GM21786 (cell line): ENCODE results near the gene DOC2A.
"Not testable (repeated sequence)": the region's sequence is repeated elsewhere in the genome, so short reads cannot be mapped to it uniquely, and the experiment has no call there.

Experiments used
- ATAC-seq: cut with Tn5 transposase; IDR thresholded peaks from one replicate; pipeline ENCODE4 v1.9.1; 2021; ENCODE audit not compliant: unreplicated experiment

DOC2A gene

GRCh38 chr16:29973384-29974246 is 37.2 kb downstream of the DOC2A start, which contains the start of gene TAOK2:
TSS of gene TAOK2 (plus strand) at chr16:29973868. CDS start at chr16:29977773, 3,905 bp downstream.
- peak; percentile 93 for ATAC-seq

GRCh38 chr16:29972992-29973383 is 37.8 kb downstream of the DOC2A start:
- no peak for ATAC-seq

DNA sequence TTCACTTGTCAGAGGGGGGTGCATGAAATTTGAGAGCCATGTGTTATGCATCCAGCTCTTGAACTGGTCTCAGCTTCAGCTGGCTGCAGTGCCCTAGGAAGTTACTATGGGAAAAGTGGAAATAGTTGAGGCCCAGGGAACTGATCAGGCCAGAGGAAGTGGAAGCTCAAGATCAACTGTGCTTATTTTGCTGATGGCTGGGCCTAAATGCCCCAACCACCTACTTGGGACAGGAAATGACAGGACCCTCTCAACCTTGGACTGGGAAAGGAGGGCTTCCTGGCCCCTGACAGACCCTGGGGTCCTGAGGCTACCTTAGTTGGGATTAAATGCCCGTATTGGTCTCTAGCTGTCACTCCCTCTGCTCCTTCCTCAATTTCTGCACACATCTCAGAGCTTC is 38.3 kb downstream of the DOC2A start:
- no peak for ATAC-seq

DNA sequence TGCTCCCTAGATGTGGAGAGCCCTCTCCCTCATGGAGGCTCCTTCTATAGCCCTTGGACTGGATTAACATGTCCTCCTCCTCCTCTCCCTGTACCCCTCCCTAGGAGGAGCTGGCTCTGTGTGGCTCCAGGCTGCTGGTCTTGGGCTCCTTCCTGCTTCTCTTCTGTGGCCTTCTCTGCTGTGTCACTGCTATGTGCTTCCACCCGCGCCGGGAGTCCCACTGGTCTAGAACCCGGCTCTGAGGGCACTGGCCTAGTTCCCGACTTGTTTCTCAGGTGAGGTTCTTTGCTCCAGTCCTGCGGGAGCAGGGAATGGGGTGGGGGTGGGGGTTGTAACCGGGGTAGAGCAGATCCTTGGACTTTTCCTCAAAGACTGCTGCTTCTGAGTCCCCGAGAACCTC is 39.5 kb downstream of the DOC2A start:
- no peak for ATAC-seq

DNA sequence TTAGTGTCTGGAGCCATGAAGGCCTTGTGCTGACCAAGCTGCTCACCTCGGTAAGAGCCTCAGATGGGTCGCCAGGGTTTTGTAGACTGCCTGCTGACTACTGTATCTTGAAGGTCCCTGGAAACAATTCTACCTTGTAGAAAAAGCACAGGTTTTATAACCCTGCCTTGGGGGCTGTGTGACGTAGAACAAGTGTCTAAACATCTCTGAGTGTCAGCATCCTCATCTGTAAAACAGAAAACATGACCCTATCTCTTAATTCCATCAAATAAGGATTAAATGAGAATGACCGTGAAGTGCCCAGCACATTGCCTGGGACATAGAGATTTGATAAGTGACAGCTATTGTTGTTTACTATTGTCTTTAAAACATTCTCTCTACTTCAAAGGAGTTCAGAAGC is 42.6 kb downstream of the DOC2A start:
- no peak for ATAC-seq

DNA sequence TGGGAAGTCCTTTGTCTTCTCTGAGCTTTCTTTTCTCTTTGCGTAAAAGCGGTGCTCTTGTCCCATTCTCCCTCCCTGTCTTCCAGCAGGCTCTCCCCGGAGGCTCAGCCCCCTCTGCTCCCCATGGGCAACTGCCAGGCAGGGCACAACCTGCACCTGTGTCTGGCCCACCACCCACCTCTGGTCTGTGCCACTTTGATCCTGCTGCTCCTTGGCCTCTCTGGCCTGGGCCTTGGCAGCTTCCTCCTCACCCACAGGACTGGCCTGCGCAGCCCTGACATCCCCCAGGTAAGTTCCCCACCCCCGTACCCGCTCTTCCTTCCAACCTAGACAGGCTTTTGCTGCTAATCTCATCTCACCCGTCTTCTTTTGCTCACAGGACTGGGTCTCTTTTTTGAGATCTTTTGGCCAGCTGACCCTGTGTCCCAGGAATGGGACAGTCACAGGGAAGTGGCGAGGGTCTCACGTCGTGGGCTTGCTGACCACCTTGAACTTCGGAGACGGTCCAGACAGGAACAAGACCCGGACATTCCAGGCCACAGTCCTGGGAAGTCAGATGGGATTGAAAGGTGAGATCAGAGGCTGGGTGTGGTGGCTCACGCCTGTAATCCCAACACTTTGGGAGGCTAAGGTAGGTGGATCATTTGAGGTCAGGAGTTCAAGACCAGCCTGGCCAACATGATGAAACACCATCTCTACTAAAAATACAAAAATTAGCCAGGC is 47.6 kb downstream of the DOC2A start:
- no peak for ATAC-seq

GRCh38 chr16:29962344-29962994 is 48.4 kb downstream of the DOC2A start:
- ATAC-seq = no peak

DNA sequence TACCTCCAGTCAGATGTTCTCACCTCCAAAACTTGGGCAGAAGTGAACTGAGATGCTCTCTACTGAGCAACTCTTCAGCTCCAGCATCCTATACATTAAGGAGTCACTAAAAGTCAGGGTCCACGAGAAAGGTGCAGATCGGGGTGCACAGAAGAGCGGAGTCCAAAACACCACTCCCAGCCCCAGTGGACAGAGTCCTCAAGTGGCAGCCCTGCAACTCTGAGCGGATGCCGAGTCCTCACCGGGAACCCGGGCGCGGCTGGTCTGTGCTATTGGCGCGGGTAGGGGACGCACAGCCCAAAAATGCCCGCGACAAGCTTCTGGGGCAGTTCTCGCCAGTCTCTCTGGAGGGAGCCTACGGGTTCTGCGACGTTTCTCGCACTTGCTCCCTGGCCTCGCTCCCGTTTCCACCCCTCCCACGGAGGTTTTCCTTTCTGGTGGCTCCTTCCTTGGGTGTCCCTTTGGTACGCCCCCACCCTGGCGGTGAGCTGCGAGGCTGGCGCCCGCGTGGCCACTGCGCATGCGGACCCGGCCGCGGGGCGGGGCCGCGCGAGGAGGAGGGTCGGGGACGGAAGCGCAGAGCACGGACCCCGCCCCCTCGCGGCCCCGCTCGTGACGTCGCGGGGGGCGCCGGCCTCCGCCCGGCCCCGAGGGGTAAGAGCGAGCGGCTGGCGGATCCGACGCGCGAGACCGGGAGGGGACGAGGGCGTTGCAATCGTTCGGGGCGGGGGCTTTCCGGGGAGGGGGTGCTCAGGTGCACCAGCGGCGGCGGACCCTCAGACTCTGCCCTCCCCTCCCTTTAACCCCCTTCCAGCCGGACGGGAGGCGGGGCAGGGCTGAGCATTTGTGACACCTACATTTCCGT is 49.1 kb downstream of the DOC2A start, which contains the start of gene TMEM219:
TSS of gene TMEM219 (plus strand) at position 601 of the 865 bp plus-strand sequence. CDS start 1,065 bp downstream, outside the sequence.
- ATAC-seq = peak; percentile 90

DNA sequence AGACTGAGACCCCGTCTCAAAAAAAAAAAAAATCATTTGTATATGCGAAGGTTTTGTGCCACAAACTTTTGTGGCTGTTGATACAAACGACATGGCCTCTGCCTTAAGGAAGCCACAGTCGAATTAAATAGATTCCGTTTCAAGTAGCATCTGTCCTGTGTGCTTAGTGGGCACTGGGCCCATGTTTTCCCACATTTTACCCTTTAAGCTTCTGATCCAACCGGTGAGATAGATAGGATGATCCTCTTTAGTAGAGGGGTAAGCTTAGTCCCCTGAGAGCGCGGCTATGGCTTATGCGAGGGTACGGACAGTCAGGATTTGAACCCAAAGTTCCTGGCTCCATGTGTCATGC is 49.7 kb downstream of the DOC2A start:
- no peak for ATAC-seq

GRCh38 chr16:29959821-29960220 is 51.0 kb downstream of the DOC2A start:
- ATAC-seq = not testable (repeated sequence)

GRCh38 chr16:29959293-29959692 is 51.5 kb downstream of the DOC2A start:
- ATAC-seq = no peak

DNA sequence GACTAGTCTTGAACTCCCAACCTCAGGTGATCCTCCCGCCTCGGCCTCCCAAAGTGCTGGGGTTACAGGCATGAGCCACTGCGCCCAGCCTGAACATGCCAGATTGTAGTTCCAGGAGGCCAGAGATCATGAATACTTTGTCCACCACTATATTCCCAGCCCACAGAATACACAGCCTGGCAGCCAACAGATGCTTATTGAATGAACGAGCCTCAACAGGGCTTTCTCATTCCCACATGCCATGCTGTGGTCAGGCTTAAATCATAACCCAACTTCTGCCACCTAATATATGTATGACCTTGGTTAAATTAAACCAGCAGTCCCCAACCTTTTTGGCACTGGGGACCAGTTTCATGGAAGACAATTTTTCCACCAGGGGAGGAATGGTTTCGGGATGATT is 52.1 kb downstream of the DOC2A start:
- no peak for ATAC-seq
